Measurements from ENCODE around the gene AMH. TPM values are rescaled to one million over a fixed set of nuclear protein-coding genes. Genes with fewer than 3 reads are reported as not detected.
A peak's percentile ranks its signal among the peaks of the same experiment; 100 is the strongest.

The AMH gene
- total and polyA plus RNA-seq, 5 donors from 2014 or later, result 3.5 TPM; not detected in 4

DNA sequence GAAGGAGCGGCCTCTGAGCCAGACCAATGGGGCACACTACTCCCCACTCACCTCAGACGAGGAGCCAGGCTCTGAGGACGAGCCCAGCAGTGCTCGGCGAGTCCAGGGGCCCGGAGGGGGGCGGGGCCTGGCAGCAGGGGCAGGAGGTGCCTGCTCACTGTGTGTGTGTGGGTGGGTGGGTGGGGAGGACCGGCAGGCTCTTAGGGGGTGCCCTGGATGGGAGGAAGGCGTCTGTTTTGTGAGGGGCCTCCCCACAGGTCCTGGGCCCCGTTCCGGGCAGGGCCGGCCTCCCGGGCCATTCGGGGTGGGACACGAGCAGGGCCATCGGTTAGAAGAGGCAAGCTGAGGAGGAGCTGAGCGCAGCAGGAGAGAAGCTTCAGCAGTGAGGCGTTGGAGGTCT is 25.7 kb upstream of the AMH start:
- Mint-ChIP-seq H3K4me3 (no peak overlapping the region), H3K27ac (no peak overlapping the region), H3K9me3 (peaks cover 0 to 2% (median 0%) of the 10 kb centered on the region in 7 donors), H3K27me3 (no peaks in the 10 kb centered on the region), H3K4me1 (no peaks in the 10 kb centered on the region), H3K36me3 (peaks cover 5% of the 10 kb centered on the region)
- H3K27ac ChIP-seq (ENCODE audit: insufficient read depth, low read length, poor library complexity, severe bottlenecking), result no peak overlapping the region
- H3K9me3 ChIP-seq (ENCODE audit: control insufficient read depth in 2 of 2, low read length in 2 of 2), result no peaks in the 10 kb centered on the region
- no peak for DNase-seq
- no peak for ATAC-seq (ENCODE audit: low read depth in 2 of 2)
- H3K4me1 ChIP-seq (ENCODE audit: control insufficient read depth, insufficient read depth, low read length, poor library complexity, severe bottlenecking), result no peaks in the 10 kb centered on the region
- H3K4me3 ChIP-seq (ENCODE audit: low read depth, low read length), result no peak overlapping the region
- H3K27me3 ChIP-seq (ENCODE audit: control insufficient read depth, insufficient read depth, low read length), result no peaks in the 10 kb centered on the region
- peaks cover 10% of the 10 kb centered on the region for H3K36me3 ChIP-seq (ENCODE audit: control insufficient read depth, insufficient read depth, low read length)

DNA sequence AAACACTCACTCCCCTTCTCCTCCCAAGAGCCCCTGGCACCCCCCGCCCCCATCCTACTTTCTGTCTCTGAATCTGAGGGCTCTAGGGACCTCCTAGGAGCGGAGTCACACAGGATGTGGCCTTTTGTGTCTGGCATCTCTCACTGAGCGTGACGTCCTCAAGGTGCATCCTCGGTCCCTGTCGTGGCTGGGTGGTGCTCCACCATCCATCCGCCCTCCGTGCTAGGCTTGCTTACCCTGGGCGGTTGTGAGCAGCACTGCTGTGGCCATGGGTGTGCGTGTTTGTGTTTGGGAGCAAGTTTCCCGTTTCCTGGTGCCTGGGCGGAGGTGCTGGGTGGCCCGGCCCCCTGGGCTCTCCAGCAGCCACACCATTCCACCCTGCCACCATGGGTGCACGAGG is 25.2 kb upstream of the AMH start:
- Histone ChIP-seq H3K4me1 (ENCODE audit: control insufficient read depth, insufficient read depth, low read length, poor library complexity, severe bottlenecking) (no peaks in the 10 kb centered on the region), H3K4me3 (ENCODE audit: low read depth, low read length) (no peak overlapping the region), H3K36me3 (ENCODE audit: control insufficient read depth, insufficient read depth, low read length) (peaks cover 10% of the 10 kb centered on the region), H3K27me3 (ENCODE audit: control insufficient read depth, insufficient read depth, low read length) (no peaks in the 10 kb centered on the region), H3K27ac (ENCODE audit: insufficient read depth, low read length, poor library complexity, severe bottlenecking) (no peak overlapping the region), H3K9me3 (ENCODE audit: control insufficient read depth in 2 of 2, low read length in 2 of 2) (no peaks in the 10 kb centered on the region)
- no peak for DNase-seq
- H3K36me3 Mint-ChIP-seq, result peaks cover 5% of the 10 kb centered on the region
- peak overlapping the region in 1 of 3 donors; percentile 9 for H3K27ac Mint-ChIP-seq
- H3K27me3 Mint-ChIP-seq, result no peaks in the 10 kb centered on the region
- ATAC-seq (ENCODE audit: low read depth in 2 of 2), result peak in 1 of 2 donors; percentile 29
- H3K4me1 Mint-ChIP-seq, result no peaks in the 10 kb centered on the region
- H3K4me3 Mint-ChIP-seq, result no peak overlapping the region
- H3K9me3 Mint-ChIP-seq, result peaks cover 0 to 2% (median 0%) of the 10 kb centered on the region in 7 donors

GRCh38 chr19:2224754-2225349 is 24.3 kb upstream of the AMH start:
- Histone ChIP-seq H3K4me1 (ENCODE audit: control insufficient read depth, insufficient read depth, low read length, poor library complexity, severe bottlenecking) (no peaks in the 10 kb centered on the region), H3K27ac (ENCODE audit: insufficient read depth, low read length, poor library complexity, severe bottlenecking) (no peak overlapping the region), H3K9me3 (ENCODE audit: control insufficient read depth in 2 of 2, low read length in 2 of 2) (no peaks in the 10 kb centered on the region), H3K36me3 (ENCODE audit: control insufficient read depth, insufficient read depth, low read length) (peaks cover 10% of the 10 kb centered on the region), H3K27me3 (ENCODE audit: control insufficient read depth, insufficient read depth, low read length) (no peaks in the 10 kb centered on the region), H3K4me3 (ENCODE audit: low read depth, low read length) (no peak overlapping the region)
- peaks cover 5% of the 10 kb centered on the region for H3K36me3 Mint-ChIP-seq
- H3K4me1 Mint-ChIP-seq, result no peaks in the 10 kb centered on the region
- H3K27ac Mint-ChIP-seq, result peak overlapping the region in 2 of 3 donors; percentile 67 to 71
- H3K4me3 Mint-ChIP-seq, result no peak overlapping the region
- no peak for DNase-seq
- H3K27me3 Mint-ChIP-seq, result no peaks in the 10 kb centered on the region
- H3K9me3 Mint-ChIP-seq, result peaks cover 0 to 2% (median 0%) of the 10 kb centered on the region in 7 donors
- ATAC-seq (ENCODE audit: low read depth in 2 of 2), result no peak

- Histone ChIP-seq H3K9me3 (ENCODE audit: control insufficient read depth in 2 of 2, low read length in 2 of 2) (no peaks in the 10 kb centered on the region), H3K36me3 (ENCODE audit: control insufficient read depth, insufficient read depth, low read length) (peaks cover 8% of the 10 kb centered on the region), H3K27ac (ENCODE audit: insufficient read depth, low read length, poor library complexity, severe bottlenecking) (no peak overlapping the region), H3K27me3 (ENCODE audit: control insufficient read depth, insufficient read depth, low read length) (no peaks in the 10 kb centered on the region), H3K4me1 (ENCODE audit: control insufficient read depth, insufficient read depth, low read length, poor library complexity, severe bottlenecking) (no peaks in the 10 kb centered on the region), H3K4me3 (ENCODE audit: low read depth, low read length) (no peak overlapping the region)
- Mint-ChIP-seq H3K4me1 (peaks cover 0 to 1% (median 0%) of the 10 kb centered on the region in 4 donors), H3K9me3 (peaks cover 0 to 2% (median 0%) of the 10 kb centered on the region in 7 donors), H3K4me3 (no peak overlapping the region), H3K36me3 (peaks cover 5% of the 10 kb centered on the region), H3K27ac (no peak overlapping the region), H3K27me3 (no peaks in the 10 kb centered on the region)
- DNase-seq (no peak), ATAC-seq (ENCODE audit: low read depth in 2 of 2) (no peak)
Measured at GRCh38 chr19:2225415-2226050, 23.6 kb upstream of the AMH start.

DNA sequence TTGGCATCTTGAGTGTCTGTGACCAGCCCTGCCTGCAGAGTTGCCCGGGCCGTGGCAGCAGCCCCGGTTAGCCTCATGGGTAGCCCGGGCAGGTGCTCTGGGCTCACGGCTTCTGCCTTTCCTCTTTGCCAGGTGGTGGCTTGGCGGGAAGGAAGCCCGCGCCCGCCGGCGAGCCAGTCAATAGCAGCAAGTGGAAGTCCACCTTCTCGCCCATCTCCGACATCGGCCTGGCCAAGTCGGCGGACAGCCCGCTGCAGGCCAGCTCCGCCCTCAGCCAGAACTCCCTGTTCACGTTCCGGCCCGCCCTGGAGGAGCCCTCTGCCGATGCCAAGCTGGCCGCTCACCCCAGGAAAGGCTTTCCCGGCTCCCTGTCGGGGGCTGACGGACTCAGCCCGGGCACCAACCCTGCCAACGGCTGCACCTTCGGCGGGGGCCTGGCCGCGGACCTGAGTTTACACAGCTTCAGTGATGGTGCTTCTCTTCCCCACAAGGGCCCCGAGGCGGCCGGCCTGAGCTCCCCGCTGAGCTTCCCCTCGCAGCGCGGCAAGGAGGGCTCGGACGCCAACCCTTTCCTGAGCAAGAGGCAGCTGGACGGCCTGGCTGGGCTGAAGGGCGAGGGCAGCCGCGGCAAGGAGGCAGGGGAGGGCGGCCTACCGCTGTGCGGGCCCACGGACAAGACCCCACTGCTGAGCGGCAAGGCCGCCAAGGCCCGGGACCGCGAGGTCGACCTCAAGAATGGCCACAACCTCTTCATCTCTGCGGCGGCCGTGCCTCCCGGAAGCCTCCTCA is 22.9 kb upstream of the AMH start:
- peaks cover 5% of the 10 kb centered on the region for H3K36me3 Mint-ChIP-seq
- DNase-seq (no peak), ATAC-seq (ENCODE audit: low read depth in 2 of 2) (no peak)
- peaks cover 0 to 2% (median 0%) of the 10 kb centered on the region in 4 donors for H3K4me1 Mint-ChIP-seq
- peaks cover 0 to 2% (median 0%) of the 10 kb centered on the region in 7 donors for H3K9me3 Mint-ChIP-seq
- H3K9me3 ChIP-seq (ENCODE audit: control insufficient read depth in 2 of 2, low read length in 2 of 2), result no peaks in the 10 kb centered on the region
- H3K4me3 ChIP-seq (ENCODE audit: low read depth, low read length), result no peak overlapping the region
- no peaks in the 10 kb centered on the region for H3K27me3 ChIP-seq (ENCODE audit: control insufficient read depth, insufficient read depth, low read length)
- H3K4me1 ChIP-seq (ENCODE audit: control insufficient read depth, insufficient read depth, low read length, poor library complexity, severe bottlenecking), result no peaks in the 10 kb centered on the region
- no peaks in the 10 kb centered on the region for H3K27me3 Mint-ChIP-seq
- peaks cover 8% of the 10 kb centered on the region for H3K36me3 ChIP-seq (ENCODE audit: control insufficient read depth, insufficient read depth, low read length)
- H3K27ac ChIP-seq (ENCODE audit: insufficient read depth, low read length, poor library complexity, severe bottlenecking), result no peak overlapping the region
- no peak overlapping the region for H3K4me3 Mint-ChIP-seq
- no peak overlapping the region for H3K27ac Mint-ChIP-seq

DNA sequence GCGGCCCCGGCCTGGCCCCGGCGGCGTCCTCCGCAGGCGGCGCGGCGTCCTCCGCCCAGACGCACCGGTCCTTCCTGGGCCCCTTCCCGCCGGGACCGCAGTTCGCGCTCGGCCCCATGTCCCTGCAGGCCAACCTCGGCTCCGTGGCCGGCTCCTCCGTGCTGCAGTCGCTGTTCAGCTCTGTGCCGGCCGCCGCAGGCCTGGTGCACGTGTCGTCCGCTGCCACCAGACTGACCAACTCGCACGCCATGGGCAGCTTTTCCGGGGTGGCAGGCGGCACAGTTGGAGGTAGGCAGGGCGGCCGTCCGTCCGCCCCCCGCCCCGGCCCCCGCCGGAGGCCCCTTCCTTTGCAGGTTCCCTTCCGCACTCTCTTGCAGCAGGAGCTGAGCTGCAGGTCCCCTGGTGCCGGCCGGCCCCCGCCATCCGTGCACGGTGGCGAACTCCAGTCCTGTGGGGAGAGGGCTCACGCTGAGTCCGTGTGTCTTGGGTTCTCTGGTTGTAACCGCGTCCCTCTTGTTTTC is 22.2 kb upstream of the AMH start:
- peaks cover 8% of the 10 kb centered on the region for H3K36me3 ChIP-seq (ENCODE audit: control insufficient read depth, insufficient read depth, low read length)
- no peak overlapping the region for H3K27ac Mint-ChIP-seq
- peaks cover 0 to 2% (median 0%) of the 10 kb centered on the region in 4 donors for H3K4me1 Mint-ChIP-seq
- no peaks in the 10 kb centered on the region for H3K27me3 ChIP-seq (ENCODE audit: control insufficient read depth, insufficient read depth, low read length)
- H3K4me3 ChIP-seq (ENCODE audit: low read depth, low read length), result no peak overlapping the region
- no peak overlapping the region for H3K4me3 Mint-ChIP-seq
- peaks cover 0 to 2% (median 0%) of the 10 kb centered on the region in 7 donors for H3K9me3 Mint-ChIP-seq
- peaks cover 5% of the 10 kb centered on the region for H3K36me3 Mint-ChIP-seq
- DNase-seq, result no peak
- no peak for ATAC-seq (ENCODE audit: low read depth in 2 of 2)
- no peaks in the 10 kb centered on the region for H3K4me1 ChIP-seq (ENCODE audit: control insufficient read depth, insufficient read depth, low read length, poor library complexity, severe bottlenecking)
- no peak overlapping the region for H3K27ac ChIP-seq (ENCODE audit: insufficient read depth, low read length, poor library complexity, severe bottlenecking)
- no peaks in the 10 kb centered on the region for H3K9me3 ChIP-seq (ENCODE audit: control insufficient read depth in 2 of 2, low read length in 2 of 2)
- no peaks in the 10 kb centered on the region for H3K27me3 Mint-ChIP-seq

- peaks cover 5% of the 10 kb centered on the region for H3K36me3 Mint-ChIP-seq
- H3K27ac ChIP-seq (ENCODE audit: insufficient read depth, low read length, poor library complexity, severe bottlenecking), result no peak overlapping the region
- H3K9me3 ChIP-seq (ENCODE audit: control insufficient read depth in 2 of 2, low read length in 2 of 2), result no peaks in the 10 kb centered on the region
- DNase-seq (no peak), ATAC-seq (ENCODE audit: low read depth in 2 of 2) (no peak)
- H3K27me3 Mint-ChIP-seq, result no peaks in the 10 kb centered on the region
- no peaks in the 10 kb centered on the region for H3K27me3 ChIP-seq (ENCODE audit: control insufficient read depth, insufficient read depth, low read length)
- H3K4me3 ChIP-seq (ENCODE audit: low read depth, low read length), result no peak overlapping the region
- H3K4me1 Mint-ChIP-seq, result peaks cover 0 to 4% (median under 1%) of the 10 kb centered on the region in 4 donors
- peaks cover 8% of the 10 kb centered on the region for H3K36me3 ChIP-seq (ENCODE audit: control insufficient read depth, insufficient read depth, low read length)
- H3K4me1 ChIP-seq (ENCODE audit: control insufficient read depth, insufficient read depth, low read length, poor library complexity, severe bottlenecking), result no peaks in the 10 kb centered on the region
- H3K9me3 Mint-ChIP-seq, result peaks cover 0 to 2% (median 0%) of the 10 kb centered on the region in 7 donors
- H3K27ac Mint-ChIP-seq, result no peak overlapping the region
- no peak overlapping the region for H3K4me3 Mint-ChIP-seq
Measured at GRCh38 chr19:2227415-2228156, 21.5 kb upstream of the AMH start.
